Esophagus (tissue), 2 donors: ENCODE data around the gene MAP2K6. TPM values are rescaled to one million over a fixed set of nuclear protein-coding genes. Genes with fewer than 3 reads are reported as not detected.
A peak's percentile ranks its signal among the peaks of the same experiment; 100 is the strongest.

Experiments used
- H3K27ac ChIP-seq, 2 donors: one replicate each; pipeline ENCODE4 v1.5.1; 2013; ENCODE audit warnings: low read depth in 2 of 2, mild to moderate bottlenecking in 2 of 2, inconsistent platforms in 1 of 2, low read length in 1 of 2, moderate library complexity in 1 of 2
- H3K27me3 ChIP-seq, 2 donors: one replicate each; pipeline ENCODE4 v1.6.1; 2013; ENCODE audit warnings: low read length in 2 of 2, control low read depth in 1 of 2, mild to moderate bottlenecking in 1 of 2; ENCODE audit not compliant: insufficient read depth in 2 of 2, control insufficient read depth in 1 of 2
- H3K36me3 ChIP-seq, 2 donors: one replicate each; pipeline ENCODE4 v1.6.1; 2013; ENCODE audit warnings: low read length in 1 of 2; ENCODE audit not compliant: control insufficient read depth in 2 of 2, insufficient read depth in 2 of 2
- H3K4me1 ChIP-seq, 2 donors: one replicate each; pipeline ENCODE4 v1.6.1; 2013; ENCODE audit warnings: low read length in 1 of 2; ENCODE audit not compliant: control insufficient read depth in 2 of 2, insufficient read depth in 2 of 2
- H3K4me3 ChIP-seq, 2 donors: one replicate each; pipeline ENCODE4 v1.5.1; 2013; ENCODE audit warnings: low read length in 2 of 2, mild to moderate bottlenecking in 2 of 2, low read depth in 1 of 2, moderate library complexity in 1 of 2
- H3K9me3 ChIP-seq, 2 donors: one replicate each; pipeline ENCODE4 v1.6.1; 2013; ENCODE audit warnings: mild to moderate bottlenecking in 2 of 2, low read depth in 1 of 2, low read length in 1 of 2, moderate library complexity in 1 of 2; ENCODE audit not compliant: control insufficient read depth in 2 of 2, insufficient read depth in 1 of 2
- WGBS, 2 donors: extraction: QIAGEN DNeasy Blood & Tissue Kit; methylation state at CpG; one replicate each; pipeline ENCODE4 v1.1.7; 2013; 5-methylcytosine and 5-hydroxymethylcytosine counted together
- polyA plus RNA-seq, 2 donors: library from polyadenylated mRNA; stranded (reverse); fragments of 200-250 nt; gene quantifications; one replicate each; pipeline ENCODE4 v1.2.3, GENCODE V29; 2013
- donor health status: healthy with polysubstance abuse.
- donor health status: Bipolar disorder and iron deficiency.

The MAP2K6 gene
- polyA plus RNA-seq, 2 donors = 2.6 to 3.6 TPM

DNA sequence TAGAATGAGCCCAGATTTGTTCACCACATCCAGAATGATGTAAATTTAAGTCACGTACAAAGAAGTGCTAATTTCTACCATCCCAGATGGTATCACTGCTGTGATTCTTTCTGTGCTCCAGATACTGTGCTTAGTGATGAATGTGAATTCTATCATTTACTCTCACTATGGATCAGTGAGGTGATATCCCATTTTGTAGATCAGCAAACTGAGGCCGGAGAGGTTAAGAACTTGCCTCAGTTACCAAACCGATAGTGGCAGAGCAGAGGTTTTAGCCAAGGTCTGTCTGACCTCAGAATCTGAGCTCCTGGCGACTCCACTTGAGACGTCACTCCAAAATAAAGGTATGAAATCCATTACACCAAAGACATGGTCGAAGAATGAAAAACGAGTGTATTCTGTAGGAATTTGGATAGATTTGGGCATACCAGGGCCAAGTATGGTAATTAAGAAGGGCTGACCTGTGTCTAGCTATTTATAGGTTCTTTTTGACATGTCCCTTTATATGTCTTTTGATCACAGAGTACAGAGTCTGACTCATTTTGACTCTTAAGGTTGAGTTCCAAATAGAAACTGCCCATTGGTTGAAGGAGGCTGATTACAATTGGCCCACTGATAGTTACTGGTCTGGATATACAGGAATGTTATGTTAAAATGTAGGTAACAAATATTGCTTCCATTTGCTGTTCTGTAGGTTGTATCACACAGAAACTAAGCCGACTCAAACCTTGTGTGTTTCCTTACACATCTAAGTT lies 10.0 kb downstream of the MAP2K6 start:
- Histone ChIP-seq H3K4me1 (no peaks in the 10 kb centered on the region), H3K27me3 (no peaks in the 10 kb centered on the region), H3K36me3 (no peaks in the 10 kb centered on the region), H3K9me3 (no peaks in the 10 kb centered on the region), H3K4me3 (no peak overlapping the region), H3K27ac (peak overlapping the region in 1 of 2 donors; percentile 81)
- WGBS, 2 donors = 90 to 95% methylated on average over 8 of the region's 8 CpGs

GRCh38 chr17:69425978-69426377 lies 11.5 kb downstream of the MAP2K6 start:
- no peaks in the 10 kb centered on the region for H3K36me3 ChIP-seq
- H3K4me1 ChIP-seq = no peaks in the 10 kb centered on the region
- no peaks in the 10 kb centered on the region for H3K9me3 ChIP-seq
- 63 to 82% methylated on average over 3 of the region's 3 CpGs for WGBS, 2 donors
- H3K27ac ChIP-seq = peak overlapping the region in 1 of 2 donors; percentile 27
- H3K27me3 ChIP-seq = no peaks in the 10 kb centered on the region
- H3K4me3 ChIP-seq = no peak overlapping the region

DNA sequence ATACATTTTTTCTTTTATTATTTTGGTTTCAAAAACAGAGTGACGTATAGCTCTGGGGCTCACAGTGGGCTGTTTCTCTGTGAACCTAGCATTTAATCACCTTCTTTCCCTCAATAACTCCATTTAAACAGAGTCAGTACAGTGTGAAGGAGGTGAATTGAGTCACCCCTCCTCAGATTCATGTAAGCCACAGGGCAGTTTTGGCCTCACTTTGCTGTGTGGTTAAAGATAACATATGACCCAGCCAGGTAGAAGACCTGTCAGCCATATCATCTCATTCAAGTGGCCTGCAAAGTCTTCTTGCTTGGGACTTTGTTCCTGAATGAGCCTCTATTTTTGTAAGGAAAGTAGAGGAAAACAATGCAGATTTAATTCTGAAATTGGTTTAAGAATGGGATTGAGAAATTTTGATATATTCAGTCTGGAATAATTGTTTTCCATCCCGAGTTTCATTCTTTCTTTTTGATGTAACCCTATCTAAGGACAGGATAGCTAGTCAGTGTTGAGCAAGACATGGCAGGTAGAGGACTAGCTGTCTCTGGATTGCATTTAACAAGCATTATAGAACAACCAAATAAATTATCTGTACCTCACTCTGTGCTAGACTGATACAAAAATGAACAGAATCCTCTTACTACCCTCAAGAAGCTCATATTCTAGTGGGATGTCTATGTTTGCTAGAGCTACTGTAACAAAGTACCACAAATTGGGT lies 13.1 kb downstream of the MAP2K6 start:
- WGBS, 2 donors = 91 to 92% methylated on average over 2 of the region's 2 CpGs
- no peaks in the 10 kb centered on the region for H3K36me3 ChIP-seq
- no peaks in the 10 kb centered on the region for H3K9me3 ChIP-seq
- H3K27me3 ChIP-seq = no peaks in the 10 kb centered on the region
- H3K4me1 ChIP-seq = no peaks in the 10 kb centered on the region
- peak overlapping the region in 1 of 2 donors; percentile 11 for H3K27ac ChIP-seq
- no peak overlapping the region for H3K4me3 ChIP-seq

DNA sequence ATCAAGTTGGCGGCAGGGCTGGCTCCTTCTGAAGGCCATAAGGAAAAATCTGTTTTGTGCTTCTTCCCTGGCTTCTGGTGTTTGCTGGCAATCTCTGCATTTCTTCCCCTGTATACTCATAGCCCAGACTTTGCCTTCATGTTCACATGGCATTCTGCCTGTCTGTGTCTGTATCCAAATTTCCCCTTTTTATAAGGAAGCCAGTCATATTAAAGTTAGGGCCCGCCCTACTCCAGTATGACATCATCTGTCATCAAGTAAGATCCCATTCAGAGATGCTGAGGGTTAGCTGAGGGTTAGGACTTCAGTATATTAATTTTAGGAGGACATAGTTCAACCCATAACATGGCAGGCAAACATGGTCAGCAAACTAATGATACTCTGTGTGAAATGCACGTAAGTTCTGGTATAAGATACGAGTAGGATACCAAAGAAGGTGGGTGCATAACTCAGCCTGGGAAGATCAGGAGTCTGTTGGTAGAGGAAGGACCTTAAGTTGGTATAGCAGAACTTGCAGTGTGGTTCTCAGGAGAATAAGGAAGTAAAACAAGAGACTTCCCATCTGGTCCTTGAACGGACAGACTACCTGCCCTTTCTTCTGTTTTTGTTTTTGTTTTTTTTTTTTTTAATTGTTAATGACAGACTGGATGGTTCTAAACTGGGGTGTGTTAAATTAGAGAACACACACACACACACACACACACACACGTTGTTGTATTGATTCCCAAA lies 13.9 kb downstream of the MAP2K6 start:
- Histone ChIP-seq H3K27ac (peak overlapping the region in 1 of 2 donors; percentile 11), H3K4me3 (no peak overlapping the region), H3K27me3 (no peaks in the 10 kb centered on the region), H3K36me3 (no peaks in the 10 kb centered on the region), H3K9me3 (no peaks in the 10 kb centered on the region), H3K4me1 (no peaks in the 10 kb centered on the region)
- WGBS, 2 donors = 68 to 72% methylated on average over 6 of the region's 6 CpGs

- 36 to 39% methylated on average over 4 of the region's 4 CpGs for WGBS, 2 donors
- H3K36me3 ChIP-seq = no peaks in the 10 kb centered on the region
- no peaks in the 10 kb centered on the region for H3K4me1 ChIP-seq
- H3K9me3 ChIP-seq = no peaks in the 10 kb centered on the region
- no peak overlapping the region for H3K4me3 ChIP-seq
- H3K27me3 ChIP-seq = no peaks in the 10 kb centered on the region
- H3K27ac ChIP-seq = peak overlapping the region; percentile 69 to 81
Observed at GRCh38 chr17:69430488-69430887, 16.0 kb downstream of the MAP2K6 start.

DNA sequence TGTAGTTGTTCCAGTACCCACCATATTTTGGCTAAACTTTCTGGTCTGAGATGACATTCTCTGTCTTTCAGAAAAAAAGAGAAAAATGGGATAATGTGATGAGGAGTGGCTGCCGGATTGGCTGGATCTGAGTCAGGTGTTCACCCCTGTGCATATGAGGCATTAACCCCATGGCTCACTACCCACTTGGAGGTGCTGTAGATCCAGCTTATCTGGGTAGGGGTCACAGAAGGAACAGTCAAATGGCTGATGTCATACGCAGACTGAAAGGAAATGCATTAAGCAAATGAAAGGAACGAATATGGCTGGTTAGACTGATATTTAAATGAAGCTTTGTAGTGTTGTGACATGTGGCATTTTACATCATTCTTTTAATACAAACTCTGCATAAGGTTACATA lies 17.3 kb downstream of the MAP2K6 start:
- H3K27me3 ChIP-seq = no peaks in the 10 kb centered on the region
- no peaks in the 10 kb centered on the region for H3K9me3 ChIP-seq
- H3K4me1 ChIP-seq = no peaks in the 10 kb centered on the region
- no peak overlapping the region for H3K27ac ChIP-seq
- WGBS, 2 donors = 94 to 97% methylated on average over 3 of the region's 3 CpGs
- H3K4me3 ChIP-seq = no peak overlapping the region
- no peaks in the 10 kb centered on the region for H3K36me3 ChIP-seq

- 84 to 87% methylated on average over 3 of the region's 3 CpGs for WGBS, 2 donors
Observed at GRCh38 chr17:69433093-69433492, 18.6 kb downstream of the MAP2K6 start.

DNA sequence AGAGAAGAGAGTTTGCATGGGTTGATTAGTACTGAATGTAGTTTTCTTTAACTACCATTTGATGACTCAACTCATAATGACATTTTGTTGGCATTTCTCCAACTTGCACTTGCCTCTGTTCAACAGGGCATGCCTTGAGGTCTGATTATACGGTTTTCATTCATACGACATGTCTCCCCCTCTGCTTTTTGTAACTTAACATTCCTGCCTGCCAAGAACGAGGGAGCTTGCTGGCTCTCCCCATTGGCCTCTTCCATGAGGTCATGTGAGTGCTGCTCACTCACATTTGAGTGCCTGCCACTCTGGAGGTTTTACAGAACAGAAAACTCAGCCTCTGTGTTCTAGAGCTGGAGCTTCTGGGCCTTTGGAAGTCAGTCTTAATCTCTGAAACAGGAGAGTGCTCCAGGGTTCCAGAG lies 19.7 kb downstream of the MAP2K6 start:
- no peaks in the 10 kb centered on the region for H3K4me1 ChIP-seq
- H3K9me3 ChIP-seq = no peaks in the 10 kb centered on the region
- H3K36me3 ChIP-seq = no peaks in the 10 kb centered on the region
- H3K27me3 ChIP-seq = no peaks in the 10 kb centered on the region
- no peak overlapping the region for H3K4me3 ChIP-seq
- 22 to 28% methylated on average over 3 of the region's 3 CpGs for WGBS, 2 donors
- peak overlapping the region in 1 of 2 donors; percentile 31 for H3K27ac ChIP-seq

More at GRCh38 chr17:69433093-69433492, 18.6 kb downstream of the MAP2K6 start:
- no peaks in the 10 kb centered on the region for H3K4me1 ChIP-seq
- no peak overlapping the region for H3K27ac ChIP-seq
- H3K9me3 ChIP-seq = no peaks in the 10 kb centered on the region
- no peaks in the 10 kb centered on the region for H3K27me3 ChIP-seq
- no peaks in the 10 kb centered on the region for H3K36me3 ChIP-seq
- H3K4me3 ChIP-seq = no peak overlapping the region

DNA sequence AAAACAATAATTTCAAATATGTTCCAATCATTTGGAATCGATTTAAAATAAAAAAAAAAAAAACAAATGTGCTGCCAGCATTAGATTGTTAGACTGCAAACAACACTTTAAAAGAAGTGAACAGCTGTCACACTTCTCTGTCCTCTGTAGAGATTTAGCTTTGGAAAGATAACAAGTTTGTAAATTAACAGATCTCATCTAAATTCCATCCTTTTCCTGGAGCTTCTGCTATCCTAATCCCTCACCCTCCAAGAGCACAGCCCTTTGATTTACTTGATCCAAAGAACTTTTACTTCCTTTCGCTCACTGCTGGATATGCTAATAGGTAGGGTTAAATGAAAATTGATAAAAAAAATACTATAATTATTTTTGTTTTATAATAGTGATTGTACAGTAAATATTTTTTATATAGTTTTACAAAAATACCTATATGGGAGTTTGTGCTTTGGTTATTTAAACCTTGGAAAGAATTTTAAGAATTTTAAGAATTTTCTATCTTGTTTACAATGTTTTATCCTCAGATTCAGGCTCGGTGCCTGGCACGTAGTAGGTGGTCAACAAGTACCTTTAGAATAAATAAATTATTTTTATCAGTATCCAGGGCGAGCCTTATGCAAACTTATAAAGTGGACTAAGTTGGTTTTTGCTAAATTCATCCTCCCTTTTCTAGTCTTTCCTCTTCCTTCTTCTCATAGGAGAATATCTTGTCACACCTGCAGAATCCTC lies 21.6 kb downstream of the MAP2K6 start:
- no peaks in the 10 kb centered on the region for H3K36me3 ChIP-seq
- H3K4me1 ChIP-seq = no peaks in the 10 kb centered on the region
- H3K4me3 ChIP-seq = no peak overlapping the region
- H3K27ac ChIP-seq = no peak overlapping the region
- H3K27me3 ChIP-seq = no peaks in the 10 kb centered on the region
- H3K9me3 ChIP-seq = no peaks in the 10 kb centered on the region
- 73 to 77% methylated on average over 5 of the region's 5 CpGs for WGBS, 2 donors
